Adrenal gland (tissue), 5 donors: ENCODE results near the gene CCDC169.

ENCODE experiments used
- CTCF ChIP-seq, 6 experiments: fragments of 450-650 bp in 4 of 6; fragments of 200-600 bp in 2 of 6; sonication (generic) in 1 of 6; IDR thresholded peaks; 1 replicate in 5 of 6; 2 replicates in 1 of 6; pipeline versions ENCODE4 v1.5.1 to v1.8.0; 2016 to 2021; ENCODE audit warnings: antibody characterized with exemption in 6 of 6, mild to moderate bottlenecking in 2 of 6, moderate library complexity in 1 of 6
- POLR2A ChIP-seq, 2 donors: fragments of 450-650 bp; IDR thresholded peaks; one replicate each; pipeline ENCODE4 v1.6.1; 2017; ENCODE audit warnings: antibody characterized with exemption in 2 of 2, mild to moderate bottlenecking in 2 of 2, moderate library complexity in 1 of 2
- donor health status: DM: no; HTN: no; CAD: no.

GRCh38 chr13:36345438-36346221 is 48.0 kb upstream of the CCDC169 start:
- TF ChIP-seq CTCF (IDR thresholded peaks at IDR 0.05) (no peak), POLR2A (IDR thresholded peaks at IDR 0.05) (peak; percentile 52 to 92)
